ENCODE measurements around the gene RAB15. TPM values are rescaled to one million over a fixed set of nuclear protein-coding genes. Genes with fewer than 3 reads are reported as not detected.

Gene RAB15
- total and polyA plus RNA-seq, 2 donors (not counting 3 experiments of a cell fraction or from before 2014, with no cell fraction given): 24.9 to 33.3 TPM

DNA sequence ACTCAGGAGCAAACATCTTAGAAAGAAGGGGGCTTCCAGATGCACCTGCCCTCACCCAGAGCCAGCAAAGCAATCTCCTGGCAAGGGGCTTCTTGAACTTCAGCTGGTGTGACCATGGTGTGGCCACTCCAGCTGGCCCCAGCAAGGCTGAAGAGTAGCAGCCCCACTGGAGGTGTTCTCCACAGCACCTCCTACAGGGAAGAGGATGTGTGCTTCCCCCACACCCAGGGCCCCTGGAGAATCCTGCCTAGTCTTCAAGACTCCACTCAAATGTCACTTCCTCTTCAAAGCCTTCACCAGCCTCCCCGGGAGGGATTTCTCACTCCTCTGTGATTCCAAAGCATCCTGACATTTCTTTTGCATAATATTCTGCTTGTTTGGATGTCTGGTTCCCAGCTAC, 8.5 kb downstream of the RAB15 start:
- FAIRE-seq (no peak), DNase-seq (ENCODE audit: low read depth, low spot score) (no peak)
- no peak overlapping the region for H3K4me2 ChIP-seq (ENCODE audit: insufficient read depth, low read length)
- H3K4me3 ChIP-seq (replicated peaks in 1 of 3; ENCODE audit: insufficient read depth in 1 of 3, low read depth in 1 of 3, low read length in 3 of 3): no peak overlapping the region
- no peaks in the 10 kb centered on the region for H3K79me2 ChIP-seq (ENCODE audit: control insufficient read depth, insufficient read depth, low read length)
- BruUV-seq (replicated peaks): no TSS peak
- TF ChIP-seq GATA2 (IDR thresholded peaks at IDR 0.05; ENCODE audit: insufficient read depth, insufficient read length, low read depth, low read length) (no peak), FOS (IDR thresholded peaks at IDR 0.05; ENCODE audit: borderline replicate concordance, insufficient read depth, low read length) (no peak)
- TF ChIP-seq, protein P1, sequence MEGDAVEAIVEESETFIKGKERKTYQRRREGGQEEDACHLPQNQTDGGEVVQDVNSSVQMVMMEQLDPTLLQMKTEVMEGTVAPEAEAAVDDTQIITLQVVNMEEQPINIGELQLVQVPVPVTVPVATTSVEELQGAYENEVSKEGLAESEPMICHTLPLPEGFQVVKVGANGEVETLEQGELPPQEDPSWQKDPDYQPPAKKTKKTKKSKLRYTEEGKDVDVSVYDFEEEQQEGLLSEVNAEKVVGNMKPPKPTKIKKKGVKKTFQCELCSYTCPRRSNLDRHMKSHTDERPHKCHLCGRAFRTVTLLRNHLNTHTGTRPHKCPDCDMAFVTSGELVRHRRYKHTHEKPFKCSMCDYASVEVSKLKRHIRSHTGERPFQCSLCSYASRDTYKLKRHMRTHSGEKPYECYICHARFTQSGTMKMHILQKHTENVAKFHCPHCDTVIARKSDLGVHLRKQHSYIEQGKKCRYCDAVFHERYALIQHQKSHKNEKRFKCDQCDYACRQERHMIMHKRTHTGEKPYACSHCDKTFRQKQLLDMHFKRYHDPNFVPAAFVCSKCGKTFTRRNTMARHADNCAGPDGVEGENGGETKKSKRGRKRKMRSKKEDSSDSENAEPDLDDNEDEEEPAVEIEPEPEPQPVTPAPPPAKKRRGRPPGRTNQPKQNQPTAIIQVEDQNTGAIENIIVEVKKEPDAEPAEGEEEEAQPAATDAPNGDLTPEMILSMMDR (IDR thresholded peaks at IDR 0.05; ENCODE audit: extremely low read depth in 1 of 2, insufficient read depth in 1 of 2, low read depth in 1 of 2, low read length in 2 of 2): peak in 1 of 2 donors; percentile 7
- dilution Hi-C loops (cut with MboI; ENCODE audit: extremely low pct_ligation_motif_present, low sequenced_read_pairs) (no loop called here), intact Hi-C loops (cut with micrococcal nuclease) (no loop called here)
- no peaks in the 10 kb centered on the region for H3K9me3 ChIP-seq (replicated peaks; ENCODE audit: control insufficient read depth, insufficient read depth, low read length)
- POLR2A ChIA-PET: no interaction called here
- no peak overlapping the region for H3K27ac ChIP-seq (ENCODE audit: insufficient read depth, low read depth, low read length)
- no peaks in the 10 kb centered on the region for H3K36me3 ChIP-seq (ENCODE audit: control insufficient read depth in 2 of 2, extremely low read depth in 1 of 2, insufficient read depth in 2 of 2, low read length in 2 of 2)
- no peaks in the 10 kb centered on the region for H3K27me3 ChIP-seq (ENCODE audit: control insufficient read depth in 2 of 2, insufficient read depth in 2 of 2, low read length in 2 of 2)
- H4K20me1 ChIP-seq (replicated peaks; ENCODE audit: control insufficient read depth, extremely low read depth, insufficient read depth, low read length): no peaks in the 10 kb centered on the region
- CTCF ChIA-PET: no interaction called here
- peaks cover 8% of the 10 kb centered on the region for H3K4me1 ChIP-seq (ENCODE audit: control insufficient read depth, extremely low read depth, insufficient read depth, low read length)
- H3K9me1 ChIP-seq (replicated peaks; ENCODE audit: control insufficient read depth, extremely low read depth, insufficient read depth, low read length): no peaks in the 10 kb centered on the region
- no peak overlapping the region for H2AFZ ChIP-seq (ENCODE audit: low read depth, low read length)
- no peak overlapping the region for H3K9ac ChIP-seq (replicated peaks; ENCODE audit: extremely low read depth, insufficient read depth, low read length)

DNA sequence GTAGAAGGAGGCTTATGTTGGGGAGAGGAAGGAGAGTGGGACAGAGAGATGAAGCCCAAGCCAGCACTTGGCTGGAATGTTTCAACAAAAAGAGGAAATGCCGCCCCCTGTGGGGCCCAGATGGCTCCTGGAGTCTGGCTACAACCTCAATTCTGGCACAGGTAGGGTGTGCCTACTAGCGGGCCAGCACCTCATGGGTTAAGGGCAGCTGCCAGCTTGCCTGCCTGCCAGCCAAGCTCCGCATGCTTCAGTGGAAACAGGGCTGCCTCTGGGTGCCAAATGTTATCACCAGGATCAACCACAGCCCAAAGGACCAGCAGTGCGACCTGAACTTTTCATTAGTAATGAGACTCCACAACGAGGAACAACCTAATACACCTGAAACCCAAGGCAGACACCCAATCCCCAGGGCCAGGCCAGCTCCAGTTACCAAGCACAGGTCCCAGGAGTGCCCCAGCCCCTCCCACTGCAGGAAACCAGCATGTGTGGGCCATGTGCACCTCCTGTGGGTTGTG, 11.3 kb downstream of the RAB15 start:
- H3K4me2 ChIP-seq (ENCODE audit: insufficient read depth, low read length): no peak overlapping the region
- CTCF ChIA-PET: interaction anchor here (1.1 kb wide), 1 partner anchor 59 kb away, joined by 5 read pairs; no protein-coding TSS in a partner anchor
- H3K4me3 ChIP-seq (replicated peaks in 1 of 3; ENCODE audit: insufficient read depth in 1 of 3, low read depth in 1 of 3, low read length in 3 of 3): no peak overlapping the region
- intact Hi-C loops (cut with micrococcal nuclease) (no loop called here), dilution Hi-C loops (cut with MboI; ENCODE audit: extremely low pct_ligation_motif_present, low sequenced_read_pairs) (no loop called here)
- DNase-seq (ENCODE audit: low read depth, low spot score) (no peak), FAIRE-seq (no peak)
- H3K9me1 ChIP-seq (replicated peaks; ENCODE audit: control insufficient read depth, extremely low read depth, insufficient read depth, low read length): no peaks in the 10 kb centered on the region
- H4K20me1 ChIP-seq (replicated peaks; ENCODE audit: control insufficient read depth, extremely low read depth, insufficient read depth, low read length): no peaks in the 10 kb centered on the region
- H3K9me3 ChIP-seq (replicated peaks; ENCODE audit: control insufficient read depth, insufficient read depth, low read length): no peaks in the 10 kb centered on the region
- H3K27ac ChIP-seq (ENCODE audit: insufficient read depth, low read depth, low read length): no peak overlapping the region
- peaks cover 5% of the 10 kb centered on the region for H3K4me1 ChIP-seq (ENCODE audit: control insufficient read depth, extremely low read depth, insufficient read depth, low read length)
- H3K79me2 ChIP-seq (ENCODE audit: control insufficient read depth, insufficient read depth, low read length): no peaks in the 10 kb centered on the region
- H3K9ac ChIP-seq (replicated peaks; ENCODE audit: extremely low read depth, insufficient read depth, low read length): no peak overlapping the region
- no peaks in the 10 kb centered on the region for H3K27me3 ChIP-seq (ENCODE audit: control insufficient read depth in 2 of 2, insufficient read depth in 2 of 2, low read length in 2 of 2)
- H3K36me3 ChIP-seq (ENCODE audit: control insufficient read depth in 2 of 2, extremely low read depth in 1 of 2, insufficient read depth in 2 of 2, low read length in 2 of 2): no peaks in the 10 kb centered on the region
- no TSS peak for BruUV-seq (replicated peaks)
- no peak overlapping the region for H2AFZ ChIP-seq (ENCODE audit: low read depth, low read length)
- TF ChIP-seq MYC (IDR thresholded peaks at IDR 0.05; ENCODE audit: low read depth, low read length) (no peak), JUN (IDR thresholded peaks at IDR 0.05; ENCODE audit: borderline replicate concordance, insufficient read depth, insufficient read length, low read depth) (no peak), GATA2 (IDR thresholded peaks at IDR 0.05; ENCODE audit: insufficient read depth, insufficient read length, low read depth, low read length) (no peak), POLR2A (IDR thresholded peaks at IDR 0.05; ENCODE audit: low read depth, low read length) (no peak), MAX (IDR thresholded peaks at IDR 0.05; ENCODE audit: insufficient read depth, insufficient read length) (no peak), EZH2 (IDR thresholded peaks at IDR 0.05; ENCODE audit: borderline replicate concordance, low read depth, low read length, severe bottlenecking) (no peak)
- TF ChIP-seq, protein P1 (IDR thresholded peaks at IDR 0.05; ENCODE audit: extremely low read depth in 1 of 2, insufficient read depth in 1 of 2, low read depth in 1 of 2, low read length in 2 of 2): no peak
- POLR2A ChIA-PET: no interaction called here

All from endothelial cell of umbilical vein (primary cell).